Glutamatergic neuron (in vitro differentiated cells): ENCODE measurements around the gene ANO6. TPM values are rescaled to one million over a fixed set of nuclear protein-coding genes. Genes with fewer than 3 reads are reported as not detected.

Experiments
- DNase-seq: peaks from one replicate; pipeline ENCODE4 v3.0.0; 2022
- H3K27ac Mint-ChIP-seq: one replicate; pipeline ENCODE4 v1.8.0; 2020; ENCODE audit warnings: mild to moderate bottlenecking, mixed read lengths, inconsistent platforms; ENCODE audit not compliant: unreplicated experiment
- H3K27me3 Mint-ChIP-seq: one replicate; pipeline ENCODE4 v1.8.0; 2020; ENCODE audit warnings: mild to moderate bottlenecking, moderate library complexity, mixed read lengths, inconsistent platforms; ENCODE audit not compliant: unreplicated experiment
- H3K36me3 Mint-ChIP-seq: one replicate; pipeline ENCODE4 v1.8.0; 2020; ENCODE audit warnings: mild to moderate bottlenecking, mixed read lengths, inconsistent platforms; ENCODE audit not compliant: unreplicated experiment
- H3K4me1 Mint-ChIP-seq: one replicate; pipeline ENCODE4 v1.8.0; 2020; ENCODE audit warnings: mild to moderate bottlenecking, low read depth, mixed read lengths, inconsistent platforms; ENCODE audit not compliant: unreplicated experiment
- H3K4me3 Mint-ChIP-seq: one replicate; pipeline ENCODE4 v1.8.0; 2020; ENCODE audit warnings: mild to moderate bottlenecking, mixed read lengths, inconsistent platforms; ENCODE audit not compliant: unreplicated experiment
- H3K9me3 Mint-ChIP-seq: one replicate; pipeline ENCODE4 v1.8.0; 2020; ENCODE audit warnings: mild to moderate bottlenecking, moderate library complexity, mixed read lengths, inconsistent platforms; ENCODE audit not compliant: unreplicated experiment
- CTCF ChIP-seq: fragments of 200-600 bp; sonication (generic); IDR thresholded peaks from one replicate; pipeline ENCODE4 v1.5.0; 2021; ENCODE audit not compliant: partially characterized antibody, unreplicated experiment
- total RNA-seq: library from RNA; stranded (reverse); fragmentation: NEBNext Ultra II Directional; extraction: Animal tissue kit (Norgen Biotek cat#: 25700); gene quantifications from one replicate; pipeline ENCODE4 v1.2.1, GENCODE V29; 2021; ENCODE audit not compliant: unreplicated experiment

Gene ANO6
- total RNA-seq, 1 donor from 2014 or later, result 35.9 TPM

GRCh38 chr12:45411626-45412025 lies 195.7 kb downstream of the ANO6 start:
- Mint-ChIP-seq H3K9me3 (no peaks in the 10 kb centered on the region), H3K36me3 (no peaks in the 10 kb centered on the region), H3K4me1 (peaks cover 3% of the 10 kb centered on the region), H3K4me3 (no peak overlapping the region), H3K27ac (no peak overlapping the region), H3K27me3 (no peaks in the 10 kb centered on the region)
- TF ChIP-seq CTCF, result no peak
- DNase-seq, result no peak

- Mint-ChIP-seq H3K4me3 (no peak overlapping the region), H3K36me3 (no peaks in the 10 kb centered on the region), H3K27me3 (peaks cover 1% of the 10 kb centered on the region), H3K9me3 (no peaks in the 10 kb centered on the region), H3K27ac (no peak overlapping the region), H3K4me1 (peaks cover 1% of the 10 kb centered on the region)
- DNase-seq, result no peak
- no peak for TF ChIP-seq CTCF
Measured at GRCh38 chr12:45415393-45415817, 199.5 kb downstream of the ANO6 start.

- no peak for DNase-seq
- Mint-ChIP-seq H3K4me1 (peaks cover 1% of the 10 kb centered on the region), H3K27me3 (peaks cover 1% of the 10 kb centered on the region), H3K4me3 (no peak overlapping the region), H3K36me3 (no peaks in the 10 kb centered on the region), H3K27ac (no peak overlapping the region), H3K9me3 (no peaks in the 10 kb centered on the region)
- no peak for TF ChIP-seq CTCF
Measured at GRCh38 chr12:45416126-45416525, 200.2 kb downstream of the ANO6 start.

- no peak overlapping the region for H3K4me3 Mint-ChIP-seq
- H3K9me3 Mint-ChIP-seq, result no peaks in the 10 kb centered on the region
- TF ChIP-seq CTCF, result no peak
- DNase-seq, result no peak
- H3K4me1 Mint-ChIP-seq, result peaks cover 1% of the 10 kb centered on the region
- H3K27me3 Mint-ChIP-seq, result peaks cover 1% of the 10 kb centered on the region
- no peaks in the 10 kb centered on the region for H3K36me3 Mint-ChIP-seq
- no peak overlapping the region for H3K27ac Mint-ChIP-seq
Measured at GRCh38 chr12:45418520-45418919, 202.6 kb downstream of the ANO6 start.

- Mint-ChIP-seq H3K9me3 (no peaks in the 10 kb centered on the region), H3K27me3 (peaks cover 1% of the 10 kb centered on the region), H3K36me3 (no peaks in the 10 kb centered on the region), H3K4me3 (no peak overlapping the region), H3K27ac (no peak overlapping the region), H3K4me1 (peaks cover 1% of the 10 kb centered on the region)
- TF ChIP-seq CTCF, result no peak
- DNase-seq, result no peak
Measured at GRCh38 chr12:45419317-45419814, 203.5 kb downstream of the ANO6 start.
